Spleen (tissue), 7 donors: ENCODE data around the gene OGG1.

ENCODE experiments used
- POLR2A ChIP-seq, 3 donors: fragments of 450-650 bp; IDR thresholded peaks; one replicate each; pipeline ENCODE4 v1.5.1; 2017; ENCODE audit warnings: antibody characterized with exemption in 3 of 3, mild to moderate bottlenecking in 1 of 3
- TF ChIP-seq, protein P1 (sequence below), 11 experiments: fragments of 200-600 bp in 7 of 11; fragments of 450-650 bp in 4 of 11; sonication (generic) in 4 of 11; IDR thresholded peaks in 8 of 11; conservative IDR thresholded peaks in 3 of 11; 1 replicate in 7 of 11; 2 replicates in 4 of 11; pipeline versions ENCODE4 v1.4.0 to v1.8.0; 2016 to 2021; ENCODE audit warnings: antibody characterized with exemption in 11 of 11, inconsistent platforms in 4 of 11, mild to moderate bottlenecking in 1 of 11
- donor health status: DM: no; HTN: no; CAD: no; lungs with moderate emphysema.
- donor health status: DM: no; HTN: no; CAD: no.
- donor health status: DM: no; HTN: no; CAD: no.

DNA sequence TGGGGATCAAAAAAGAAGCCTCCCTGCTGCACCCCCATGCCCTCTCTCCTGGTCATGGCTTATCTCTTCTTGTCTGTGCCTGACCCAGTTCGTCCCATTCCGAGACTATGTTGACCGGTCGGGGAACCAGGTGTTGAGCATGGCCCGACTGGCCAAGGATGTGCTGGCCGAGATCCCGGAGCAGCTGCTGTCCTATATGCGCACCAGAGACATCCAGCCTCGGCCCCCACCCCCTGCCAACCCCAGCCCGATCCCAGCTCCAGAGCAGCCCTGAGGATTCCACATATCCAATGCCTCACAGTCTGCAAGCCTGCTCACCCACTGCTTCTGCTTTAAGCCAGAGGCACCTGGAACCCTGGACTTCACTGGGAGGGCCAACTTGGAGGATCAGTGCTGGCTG lies 20.3 kb upstream of the OGG1 start:
- TF ChIP-seq, protein P1, sequence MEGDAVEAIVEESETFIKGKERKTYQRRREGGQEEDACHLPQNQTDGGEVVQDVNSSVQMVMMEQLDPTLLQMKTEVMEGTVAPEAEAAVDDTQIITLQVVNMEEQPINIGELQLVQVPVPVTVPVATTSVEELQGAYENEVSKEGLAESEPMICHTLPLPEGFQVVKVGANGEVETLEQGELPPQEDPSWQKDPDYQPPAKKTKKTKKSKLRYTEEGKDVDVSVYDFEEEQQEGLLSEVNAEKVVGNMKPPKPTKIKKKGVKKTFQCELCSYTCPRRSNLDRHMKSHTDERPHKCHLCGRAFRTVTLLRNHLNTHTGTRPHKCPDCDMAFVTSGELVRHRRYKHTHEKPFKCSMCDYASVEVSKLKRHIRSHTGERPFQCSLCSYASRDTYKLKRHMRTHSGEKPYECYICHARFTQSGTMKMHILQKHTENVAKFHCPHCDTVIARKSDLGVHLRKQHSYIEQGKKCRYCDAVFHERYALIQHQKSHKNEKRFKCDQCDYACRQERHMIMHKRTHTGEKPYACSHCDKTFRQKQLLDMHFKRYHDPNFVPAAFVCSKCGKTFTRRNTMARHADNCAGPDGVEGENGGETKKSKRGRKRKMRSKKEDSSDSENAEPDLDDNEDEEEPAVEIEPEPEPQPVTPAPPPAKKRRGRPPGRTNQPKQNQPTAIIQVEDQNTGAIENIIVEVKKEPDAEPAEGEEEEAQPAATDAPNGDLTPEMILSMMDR (IDR thresholded peaks at IDR 0.05 in 8 of 11, conservative IDR thresholded peaks at IDR 0.05 in 3 of 11): no peak
- TF ChIP-seq POLR2A (IDR thresholded peaks at IDR 0.05): no peak
